HepG2 (cell line): ENCODE results near the gene VEGFA. TPM values are rescaled to one million over a fixed set of nuclear protein-coding genes. Genes with fewer than 3 reads are reported as not detected.
A peak's percentile ranks its signal among the peaks of the same experiment; 100 is the strongest.

Experiments
- ELF4 ChIP-seq: sonication (generic); formaldehyde crosslinking; IDR thresholded peaks from 2 replicates; pipeline ENCODE4 v1.5.0; 2020; ENCODE audit warnings: missing genetic modification reagents, mild to moderate bottlenecking, moderate library complexity, borderline replicate concordance
- HNRNPH1 ChIP-seq: fragments of 200-400 bp; formaldehyde crosslinking; optimal IDR thresholded peaks from 2 replicates; pipeline ENCODE3; 2017; ENCODE audit warnings: mild to moderate bottlenecking, low read depth, low read length
- KLF12 ChIP-seq: sonication (generic); formaldehyde crosslinking; IDR thresholded peaks from 2 replicates; pipeline ENCODE4 v1.4.0; 2020; ENCODE audit warnings: missing genetic modification reagents, borderline replicate concordance
- MBD4 ChIP-seq: IDR thresholded peaks from 2 replicates; pipeline ENCODE4 v1.6.1; 2012; ENCODE audit warnings: low read length, inconsistent platforms, borderline replicate concordance
- PCBP1 ChIP-seq: fragments of 200-400 bp; formaldehyde crosslinking; IDR thresholded peaks from 2 replicates; pipeline ENCODE4 v1.6.1; 2017; ENCODE audit warnings: mild to moderate bottlenecking, low read depth, low read length, borderline replicate concordance
- SMARCE1 ChIP-seq: fragments of 450-650 bp; IDR thresholded peaks from 2 replicates; pipeline ENCODE4 v1.6.1; 2017; ENCODE audit warnings: borderline replicate concordance
- ZFAT ChIP-seq: sonication (generic); formaldehyde crosslinking; conservative IDR thresholded peaks from 2 replicates; pipeline ENCODE4 v1.8.1; 2023; ENCODE audit warnings: missing genetic modification reagents, inconsistent platforms
- ZNF569 ChIP-seq: sonication (generic); formaldehyde crosslinking; IDR thresholded peaks from 2 replicates; pipeline ENCODE4 v1.5.0; 2020; ENCODE audit warnings: mild to moderate bottlenecking, missing genetic modification reagents, moderate library complexity, borderline replicate concordance
- ZNF713 ChIP-seq: sonication (generic); formaldehyde crosslinking; IDR thresholded peaks from 2 replicates; pipeline ENCODE4 v1.4.0; 2020; ENCODE audit warnings: mild to moderate bottlenecking, missing genetic modification reagents
- ZNF773 ChIP-seq: sonication (generic); formaldehyde crosslinking; IDR thresholded peaks from 2 replicates; pipeline ENCODE4 v1.4.0; 2020; ENCODE audit warnings: missing genetic modification reagents, borderline replicate concordance
- ZSCAN12 ChIP-seq: sonication (generic); formaldehyde crosslinking; IDR thresholded peaks from 2 replicates; pipeline ENCODE4 v1.9.0; 2021; ENCODE audit warnings: mild to moderate bottlenecking, missing genetic modification reagents
- polyA plus RNA-seq, 8 experiments: library from polyadenylated mRNA; depleted of rRNA in 3 of 8; stranded (reverse) in 7 of 8; unstranded in 1 of 8; fragments of >200 nt; fragmentation: Illumina TruSeq in 4 of 8; extraction: Trizol in 4 of 8; gene quantifications; 2 replicates each; pipeline versions ENCODE4 v1.2.1 to v1.2.3, GENCODE V29; 2011 to 2016; ENCODE audit warnings: low read depth in 4 of 8, missing spikeins in 1 of 8, mixed read lengths in 1 of 8; ENCODE audit not compliant: insufficient read depth in 1 of 8
- total RNA-seq, 5 experiments: library from RNA; depleted of rRNA; stranded (reverse); fragments of >200 nt; fragmentation: Illumina TruSeq; extraction: Trizol; gene quantifications; 2 replicates each; pipeline ENCODE4 v1.2.3, GENCODE V29; 2016; ENCODE audit warnings: low read depth in 1 of 5
- TF ChIP-seq, protein P1 (sequence below): sonication (generic); formaldehyde crosslinking; IDR thresholded peaks from 2 replicates; pipeline ENCODE4 v1.4.0; 2020; ENCODE audit warnings: mild to moderate bottlenecking, missing genetic modification reagents, borderline replicate concordance
- TF ChIP-seq, protein P2 (sequence below): IDR thresholded peaks from 2 replicates; pipeline ENCODE4 v1.6.1; 2016; ENCODE audit warnings: mild to moderate bottlenecking
- TF ChIP-seq, protein P3 (sequence below): sonication (generic); formaldehyde crosslinking; IDR thresholded peaks from 2 replicates; pipeline ENCODE4 v1.5.1; 2020; ENCODE audit warnings: missing genetic modification reagents, mild to moderate bottlenecking, borderline replicate concordance
- TF ChIP-seq, protein P4 (sequence below): sonication (generic); formaldehyde crosslinking; IDR thresholded peaks from 2 replicates; pipeline ENCODE4 v1.9.0; 2021; ENCODE audit warnings: missing genetic modification reagents, borderline replicate concordance
- TF ChIP-seq, protein P5 (sequence below): sonication (generic); formaldehyde crosslinking; IDR thresholded peaks from 2 replicates; pipeline ENCODE4 v1.4.0; 2020; ENCODE audit warnings: missing genetic modification reagents

VEGFA gene
- total and polyA plus RNA-seq, 2 of the 13 experiments (the other 11 are each of a cell fraction or from before 2014, with no cell fraction given): 68.1 to 629 TPM

DNA sequence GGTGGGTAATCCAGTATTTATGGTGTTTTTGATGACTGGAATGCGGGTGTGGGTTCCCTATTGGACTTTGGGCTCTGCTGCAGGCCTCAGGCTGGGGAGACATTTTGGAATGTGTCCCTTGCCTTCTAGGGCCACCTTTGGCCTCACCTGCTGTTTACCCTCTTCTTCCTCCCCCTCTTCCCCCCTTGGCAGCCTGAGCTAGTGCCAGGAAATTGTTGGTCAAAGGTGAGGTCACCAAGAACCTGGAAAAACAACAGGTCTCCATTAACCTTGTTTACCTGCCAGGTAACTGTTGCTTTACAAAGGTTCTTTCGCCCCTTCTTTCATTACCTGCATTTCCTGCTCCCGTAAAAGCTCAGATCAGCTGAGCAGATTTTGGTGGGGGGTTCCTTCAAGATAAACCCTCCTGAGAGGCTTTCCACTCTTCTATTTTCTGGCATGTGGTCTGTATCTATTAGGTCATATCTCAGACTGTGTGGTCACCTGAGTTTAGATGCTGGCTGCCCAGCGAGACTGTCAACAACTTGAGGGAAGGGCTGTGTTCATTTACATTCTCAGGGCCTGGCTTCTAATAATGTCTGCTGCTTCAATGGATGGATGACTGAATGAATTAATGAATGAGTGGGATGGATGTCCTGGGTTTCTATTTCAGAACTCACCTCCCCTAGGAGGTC, 34.7 kb downstream of the VEGFA start (continued):
- TF ChIP-seq, protein P1, sequence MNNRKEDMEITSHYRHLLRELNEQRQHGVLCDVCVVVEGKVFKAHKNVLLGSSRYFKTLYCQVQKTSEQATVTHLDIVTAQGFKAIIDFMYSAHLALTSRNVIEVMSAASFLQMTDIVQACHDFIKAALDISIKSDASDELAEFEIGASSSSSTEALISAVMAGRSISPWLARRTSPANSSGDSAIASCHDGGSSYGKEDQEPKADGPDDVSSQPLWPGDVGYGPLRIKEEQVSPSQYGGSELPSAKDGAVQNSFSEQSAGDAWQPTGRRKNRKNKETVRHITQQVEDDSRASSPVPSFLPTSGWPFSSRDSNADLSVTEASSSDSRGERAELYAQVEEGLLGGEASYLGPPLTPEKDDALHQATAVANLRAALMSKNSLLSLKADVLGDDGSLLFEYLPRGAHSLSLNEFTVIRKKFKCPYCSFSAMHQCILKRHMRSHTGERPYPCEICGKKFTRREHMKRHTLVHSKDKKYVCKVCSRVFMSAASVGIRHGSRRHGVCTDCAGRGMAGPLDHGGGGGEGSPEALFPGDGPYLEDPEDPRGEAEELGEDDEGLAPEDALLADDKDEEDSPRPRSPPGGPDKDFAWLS (CRISPR knock-in tag): no peak
- TF ChIP-seq, protein P2, sequence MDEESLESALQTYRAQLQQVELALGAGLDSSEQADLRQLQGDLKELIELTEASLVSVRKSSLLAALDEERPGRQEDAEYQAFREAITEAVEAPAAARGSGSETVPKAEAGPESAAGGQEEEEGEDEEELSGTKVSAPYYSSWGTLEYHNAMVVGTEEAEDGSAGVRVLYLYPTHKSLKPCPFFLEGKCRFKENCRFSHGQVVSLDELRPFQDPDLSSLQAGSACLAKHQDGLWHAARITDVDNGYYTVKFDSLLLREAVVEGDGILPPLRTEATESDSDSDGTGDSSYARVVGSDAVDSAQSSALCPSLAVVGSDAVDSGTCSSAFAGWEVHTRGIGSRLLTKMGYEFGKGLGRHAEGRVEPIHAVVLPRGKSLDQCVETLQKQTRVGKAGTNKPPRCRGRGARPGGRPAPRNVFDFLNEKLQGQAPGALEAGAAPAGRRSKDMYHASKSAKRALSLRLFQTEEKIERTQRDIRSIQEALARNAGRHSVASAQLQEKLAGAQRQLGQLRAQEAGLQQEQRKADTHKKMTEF (CRISPR knock-in tag): peak; percentile 86
- TF ChIP-seq ZNF713 (CRISPR knock-in tag): no peak
- TF ChIP-seq, protein P3, sequence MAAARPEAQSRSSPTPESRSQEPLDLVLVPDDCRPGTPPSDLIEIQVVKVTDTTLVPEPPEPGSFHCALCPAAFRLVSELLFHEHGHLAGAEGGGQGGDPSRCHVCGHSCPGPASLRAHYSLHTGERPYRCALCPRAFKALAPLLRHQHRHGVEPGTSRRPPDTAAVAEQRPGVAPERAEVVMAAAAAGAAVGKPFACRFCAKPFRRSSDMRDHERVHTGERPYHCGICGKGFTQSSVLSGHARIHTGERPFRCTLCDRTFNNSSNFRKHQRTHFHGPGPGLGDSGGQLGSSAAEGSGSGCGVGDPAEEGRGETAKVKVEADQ (CRISPR knock-in tag): no peak
- no peak for TF ChIP-seq SMARCE1
- TF ChIP-seq ZNF569: no peak
- TF ChIP-seq, protein P4, sequence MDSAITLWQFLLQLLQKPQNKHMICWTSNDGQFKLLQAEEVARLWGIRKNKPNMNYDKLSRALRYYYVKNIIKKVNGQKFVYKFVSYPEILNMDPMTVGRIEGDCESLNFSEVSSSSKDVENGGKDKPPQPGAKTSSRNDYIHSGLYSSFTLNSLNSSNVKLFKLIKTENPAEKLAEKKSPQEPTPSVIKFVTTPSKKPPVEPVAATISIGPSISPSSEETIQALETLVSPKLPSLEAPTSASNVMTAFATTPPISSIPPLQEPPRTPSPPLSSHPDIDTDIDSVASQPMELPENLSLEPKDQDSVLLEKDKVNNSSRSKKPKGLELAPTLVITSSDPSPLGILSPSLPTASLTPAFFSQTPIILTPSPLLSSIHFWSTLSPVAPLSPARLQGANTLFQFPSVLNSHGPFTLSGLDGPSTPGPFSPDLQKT (CRISPR knock-in tag): no peak
- no peak for TF ChIP-seq ELF4 (CRISPR knock-in tag)
- TF ChIP-seq ZFAT (CRISPR knock-in tag): no peak
- TF ChIP-seq, protein P5, sequence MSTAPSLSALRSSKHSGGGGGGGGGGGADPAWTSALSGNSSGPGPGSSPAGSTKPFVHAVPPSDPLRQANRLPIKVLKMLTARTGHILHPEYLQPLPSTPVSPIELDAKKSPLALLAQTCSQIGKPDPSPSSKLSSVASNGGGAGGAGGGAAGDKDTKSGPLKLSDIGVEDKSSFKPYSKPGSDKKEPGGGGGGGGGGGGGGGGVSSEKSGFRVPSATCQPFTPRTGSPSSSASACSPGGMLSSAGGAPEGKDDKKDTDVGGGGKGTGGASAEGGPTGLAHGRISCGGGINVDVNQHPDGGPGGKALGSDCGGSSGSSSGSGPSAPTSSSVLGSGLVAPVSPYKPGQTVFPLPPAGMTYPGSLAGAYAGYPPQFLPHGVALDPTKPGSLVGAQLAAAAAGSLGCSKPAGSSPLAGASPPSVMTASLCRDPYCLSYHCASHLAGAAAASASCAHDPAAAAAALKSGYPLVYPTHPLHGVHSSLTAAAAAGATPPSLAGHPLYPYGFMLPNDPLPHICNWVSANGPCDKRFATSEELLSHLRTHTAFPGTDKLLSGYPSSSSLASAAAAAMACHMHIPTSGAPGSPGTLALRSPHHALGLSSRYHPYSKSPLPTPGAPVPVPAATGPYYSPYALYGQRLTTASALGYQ (CRISPR knock-in tag): peak; percentile 87; the same call in 1 of the 2 replicates
- no peak for TF ChIP-seq HNRNPH1
- 0 out of 2 replicates have a peak, but pooled peaks have one; percentile 30 for TF ChIP-seq KLF12 (CRISPR knock-in tag)
- TF ChIP-seq ZSCAN12 (CRISPR knock-in tag): no peak
- TF ChIP-seq PCBP1: no peak
- TF ChIP-seq ZNF773: no peak
- no peak for TF ChIP-seq MBD4
